HFFc6 (cell line): Measurements from ENCODE around the gene PALMD. TPM values are rescaled to one million over a fixed set of nuclear protein-coding genes. Genes with fewer than 3 reads are reported as not detected.

Source experiments
- DNase-seq: peaks from one replicate; pipeline ENCODE4 v3.0.0-alpha.2; 2018
- H3K27ac Mint-ChIP-seq: 2 replicates; pipeline ENCODE4 v1.8.0; 2020; ENCODE audit warnings: mild to moderate bottlenecking, mixed read lengths
- H3K27me3 Mint-ChIP-seq: 2 replicates; pipeline ENCODE4 v1.8.0; 2021; ENCODE audit warnings: mild to moderate bottlenecking, moderate library complexity, mixed read lengths; ENCODE audit not compliant: insufficient read depth
- H3K36me3 Mint-ChIP-seq: 2 replicates; pipeline ENCODE4 v1.8.0; 2021; ENCODE audit warnings: low read depth, mixed read lengths
- H3K4me1 Mint-ChIP-seq: 2 replicates; pipeline ENCODE4 v1.8.0; 2020; ENCODE audit warnings: low read depth, mixed read lengths
- H3K4me3 Mint-ChIP-seq: 2 replicates; pipeline ENCODE4 v1.8.0; 2020; ENCODE audit warnings: mild to moderate bottlenecking, moderate library complexity, mixed read lengths
- H3K9me3 Mint-ChIP-seq: 2 replicates; pipeline ENCODE4 v1.8.0; 2020; ENCODE audit warnings: mild to moderate bottlenecking, mixed read lengths
- total RNA-seq, 6 experiments: library from RNA; stranded (reverse); fragmentation: NEBNext Ultra II Directional; extraction: Animal tissue kit (Norgen Biotek cat#: 25700); gene quantifications; 2 replicates in 1 of 6; 3 replicates in 5 of 6; pipeline ENCODE4 v1.2.3, GENCODE V29; 2021
- TF ChIP-seq, protein P1 (sequence below): fragments of 200-600 bp; sonication (generic); IDR thresholded peaks from 2 replicates; pipeline ENCODE4 v1.5.0; 2021; ENCODE audit warnings: antibody characterized with exemption, mild to moderate bottlenecking

The PALMD gene
- total RNA-seq, 6 experiments from 2014 or later, result not detected

- TF ChIP-seq, protein P1, sequence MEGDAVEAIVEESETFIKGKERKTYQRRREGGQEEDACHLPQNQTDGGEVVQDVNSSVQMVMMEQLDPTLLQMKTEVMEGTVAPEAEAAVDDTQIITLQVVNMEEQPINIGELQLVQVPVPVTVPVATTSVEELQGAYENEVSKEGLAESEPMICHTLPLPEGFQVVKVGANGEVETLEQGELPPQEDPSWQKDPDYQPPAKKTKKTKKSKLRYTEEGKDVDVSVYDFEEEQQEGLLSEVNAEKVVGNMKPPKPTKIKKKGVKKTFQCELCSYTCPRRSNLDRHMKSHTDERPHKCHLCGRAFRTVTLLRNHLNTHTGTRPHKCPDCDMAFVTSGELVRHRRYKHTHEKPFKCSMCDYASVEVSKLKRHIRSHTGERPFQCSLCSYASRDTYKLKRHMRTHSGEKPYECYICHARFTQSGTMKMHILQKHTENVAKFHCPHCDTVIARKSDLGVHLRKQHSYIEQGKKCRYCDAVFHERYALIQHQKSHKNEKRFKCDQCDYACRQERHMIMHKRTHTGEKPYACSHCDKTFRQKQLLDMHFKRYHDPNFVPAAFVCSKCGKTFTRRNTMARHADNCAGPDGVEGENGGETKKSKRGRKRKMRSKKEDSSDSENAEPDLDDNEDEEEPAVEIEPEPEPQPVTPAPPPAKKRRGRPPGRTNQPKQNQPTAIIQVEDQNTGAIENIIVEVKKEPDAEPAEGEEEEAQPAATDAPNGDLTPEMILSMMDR, result no peak
- no peaks in the 10 kb centered on the region for H3K36me3 Mint-ChIP-seq
- no peak overlapping the region for H3K4me3 Mint-ChIP-seq
- peaks cover 10% of the 10 kb centered on the region; the same call in 1 of the 2 replicates for H3K4me1 Mint-ChIP-seq
- H3K27me3 Mint-ChIP-seq, result peaks cover 6% of the 10 kb centered on the region
- no peaks in the 10 kb centered on the region for H3K9me3 Mint-ChIP-seq
- DNase-seq, result no peak
- no peak overlapping the region for H3K27ac Mint-ChIP-seq
Observed at GRCh38 chr1:99676876-99677275, 31.0 kb downstream of the PALMD start.

DNA sequence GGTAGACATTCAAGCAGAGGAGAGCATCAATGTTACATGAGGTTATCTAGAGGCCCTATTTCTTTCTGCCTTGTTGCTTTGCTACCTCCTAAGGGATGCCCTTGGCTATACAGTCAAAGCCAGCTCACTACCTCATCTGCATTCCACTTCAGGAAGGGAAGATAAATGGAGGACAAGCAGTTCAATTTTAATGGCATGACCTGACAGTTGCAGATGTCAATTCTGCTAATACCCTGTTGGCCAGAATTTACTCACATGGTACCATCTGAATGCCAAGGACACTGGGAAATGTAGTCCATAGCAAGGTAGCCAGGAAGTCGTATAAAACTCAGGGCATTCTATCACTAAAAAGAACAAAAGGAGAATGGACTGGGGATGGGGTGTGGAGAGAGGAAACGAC is 31.5 kb downstream of the PALMD start:
- Mint-ChIP-seq H3K27ac (no peak overlapping the region), H3K4me3 (no peak overlapping the region), H3K27me3 (peaks cover 3% of the 10 kb centered on the region), H3K36me3 (no peaks in the 10 kb centered on the region), H3K9me3 (no peaks in the 10 kb centered on the region), H3K4me1 (peaks cover 14% of the 10 kb centered on the region)
- TF ChIP-seq, protein P1, result no peak
- no peak for DNase-seq

DNA sequence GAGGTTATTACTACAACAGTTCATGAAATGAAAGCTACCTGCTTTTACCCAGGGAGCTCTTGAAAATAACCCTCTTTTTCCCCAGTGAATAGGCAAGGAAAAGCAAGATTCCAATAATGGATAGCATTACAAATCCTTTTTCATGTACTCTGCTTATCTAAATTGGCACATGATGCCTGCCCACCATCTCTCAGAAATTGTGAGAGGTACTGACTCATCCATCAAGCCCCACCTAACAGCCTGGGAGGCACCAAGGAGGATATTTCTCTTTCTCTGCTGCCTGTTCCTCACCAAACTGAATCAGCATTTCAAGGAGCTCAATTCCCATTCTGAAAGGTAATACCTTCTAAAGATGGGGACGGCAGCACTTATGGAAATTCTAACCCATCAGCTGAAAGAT is 34.4 kb downstream of the PALMD start:
- H3K27ac Mint-ChIP-seq, result no peak overlapping the region
- TF ChIP-seq, protein P1, result no peak
- H3K9me3 Mint-ChIP-seq, result no peaks in the 10 kb centered on the region
- H3K4me3 Mint-ChIP-seq, result no peak overlapping the region
- no peak for DNase-seq
- H3K27me3 Mint-ChIP-seq, result peaks cover 3% of the 10 kb centered on the region
- H3K36me3 Mint-ChIP-seq, result no peaks in the 10 kb centered on the region
- H3K4me1 Mint-ChIP-seq, result peaks cover 12% of the 10 kb centered on the region

DNA sequence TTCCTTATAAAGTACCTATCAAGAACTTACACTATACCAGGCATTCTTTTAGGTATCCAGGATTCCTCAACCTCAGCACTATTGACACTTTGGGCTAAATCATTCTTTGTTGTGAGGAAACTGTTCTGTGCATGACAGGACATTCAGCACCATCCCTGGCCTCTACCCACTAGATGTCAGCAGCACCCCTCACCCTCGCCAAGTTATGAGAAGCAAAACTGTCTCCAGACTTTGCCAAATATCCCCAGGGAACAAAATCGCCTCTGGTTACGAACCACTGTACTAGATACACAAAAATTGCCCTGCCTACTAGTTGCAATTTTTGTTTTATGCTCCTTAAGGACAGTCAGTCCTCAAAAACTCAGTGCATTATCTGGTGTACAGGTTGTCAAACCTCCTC is 35.7 kb downstream of the PALMD start:
- Mint-ChIP-seq H3K4me3 (no peak overlapping the region), H3K27ac (no peak overlapping the region), H3K4me1 (peaks cover 19% of the 10 kb centered on the region), H3K9me3 (no peaks in the 10 kb centered on the region), H3K27me3 (peaks cover 3% of the 10 kb centered on the region), H3K36me3 (no peaks in the 10 kb centered on the region)
- TF ChIP-seq, protein P1, result no peak
- no peak for DNase-seq

GRCh38 chr1:99682291-99682751 is 36.4 kb downstream of the PALMD start:
- no peak overlapping the region for H3K4me3 Mint-ChIP-seq
- peaks cover 3% of the 10 kb centered on the region; the same call in 1 of the 2 replicates for H3K27me3 Mint-ChIP-seq
- TF ChIP-seq, protein P1, result no peak
- H3K27ac Mint-ChIP-seq, result no peak overlapping the region
- peak; percentile 53 for DNase-seq
- peaks cover 19% of the 10 kb centered on the region for H3K4me1 Mint-ChIP-seq
- no peaks in the 10 kb centered on the region for H3K9me3 Mint-ChIP-seq
- no peaks in the 10 kb centered on the region for H3K36me3 Mint-ChIP-seq
